Eye (tissue), 1 donor: ENCODE data around the gene ITGAL.

Experiments used
- DNase-seq: peaks from one replicate; pipeline ENCODE4 v3.0.0-alpha.2; 2015

Gene ITGAL

DNA sequence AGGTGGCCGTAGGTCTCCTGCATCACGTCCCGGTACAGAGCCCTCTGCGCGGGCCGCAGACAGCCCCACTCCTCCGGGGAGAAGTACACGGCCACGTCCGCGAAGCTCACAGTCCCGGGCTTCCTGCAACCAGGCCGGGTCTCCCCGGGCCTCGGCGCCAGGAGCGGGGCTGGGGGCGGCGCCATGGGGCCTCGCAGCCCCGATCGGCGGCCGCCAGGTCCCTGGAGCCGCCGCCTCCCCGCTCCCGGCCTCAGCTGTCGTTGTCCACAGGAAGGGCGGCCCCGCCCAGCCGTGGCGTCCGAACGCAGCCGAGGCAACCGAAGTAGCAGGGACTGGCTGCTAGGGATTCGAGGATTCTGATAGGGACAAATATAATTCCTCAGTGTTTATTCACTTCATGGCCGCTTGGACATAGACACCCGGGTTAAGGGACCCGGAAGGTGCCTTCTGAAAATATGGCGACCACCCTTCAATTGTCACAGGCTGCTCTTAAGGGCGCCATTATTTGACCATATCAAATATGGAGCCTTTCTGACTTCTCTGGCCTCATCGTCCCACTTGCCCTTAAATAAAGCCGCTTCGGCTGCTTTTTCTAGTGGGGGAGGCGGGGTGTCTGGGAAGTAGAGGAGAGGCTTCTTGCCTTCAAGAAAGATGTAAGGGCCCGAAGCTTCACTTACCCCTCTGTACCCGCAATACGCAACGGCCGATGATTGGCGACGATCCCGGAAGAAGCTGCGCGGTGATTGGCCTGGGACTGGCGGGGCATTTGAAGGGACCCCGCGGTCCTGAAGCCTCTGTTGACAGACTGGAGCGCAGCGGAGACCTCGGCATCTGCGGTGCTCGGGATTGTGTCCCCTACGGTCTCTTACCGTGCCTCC is 99.1 kb downstream of the ITGAL start, which contains the start of gene ZNF688:
Gene ZNF688, minus strand, starts transcription at position 270 of the 878 bp plus-strand sequence. Its CDS starts 85 bp downstream, at position 185.
- DNase-seq = peak; percentile 99
